Vagina (tissue), 2 donors: ENCODE results near the gene MEIOC.

ENCODE experiments used
- POLR2AphosphoS5 ChIP-seq, 2 donors: sonication (generic); formaldehyde crosslinking; IDR thresholded peaks; one replicate each; pipeline ENCODE4 v1.9.0; 2017; ENCODE audit warnings: antibody characterized with exemption in 2 of 2, mild to moderate bottlenecking in 2 of 2, low read depth in 1 of 2; ENCODE audit not compliant: insufficient read depth in 1 of 2
- TF ChIP-seq, protein P1 (sequence below), 3 experiments: fragments of 450-650 bp in 2 of 3; fragments of 200-600 bp in 1 of 3; sonication (generic) in 1 of 3; IDR thresholded peaks; one replicate each; pipeline ENCODE4 v1.5.1; 2017 to 2019; ENCODE audit warnings: antibody characterized with exemption in 3 of 3, mild to moderate bottlenecking in 2 of 3, moderate library complexity in 2 of 3

DNA sequence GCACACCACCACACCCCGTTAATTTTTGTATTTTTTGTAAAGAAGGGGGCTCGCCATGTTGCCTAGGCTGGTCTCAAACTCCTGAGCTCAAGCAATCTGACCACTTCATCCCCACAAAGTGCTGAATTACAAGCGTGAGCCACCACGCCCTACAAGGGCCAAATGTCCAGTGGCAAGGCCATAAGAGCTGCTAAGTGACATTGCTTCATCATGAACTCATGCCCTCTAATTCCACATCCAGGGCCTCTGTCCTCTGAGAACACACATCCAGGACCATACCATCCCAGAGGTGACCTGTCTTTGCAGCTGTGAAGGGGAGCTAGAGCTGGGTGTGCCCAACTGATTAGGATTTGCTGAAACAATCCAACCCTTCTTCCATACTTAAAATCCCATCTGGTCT, 25.6 kb upstream of the MEIOC start:
- TF ChIP-seq, protein P1, sequence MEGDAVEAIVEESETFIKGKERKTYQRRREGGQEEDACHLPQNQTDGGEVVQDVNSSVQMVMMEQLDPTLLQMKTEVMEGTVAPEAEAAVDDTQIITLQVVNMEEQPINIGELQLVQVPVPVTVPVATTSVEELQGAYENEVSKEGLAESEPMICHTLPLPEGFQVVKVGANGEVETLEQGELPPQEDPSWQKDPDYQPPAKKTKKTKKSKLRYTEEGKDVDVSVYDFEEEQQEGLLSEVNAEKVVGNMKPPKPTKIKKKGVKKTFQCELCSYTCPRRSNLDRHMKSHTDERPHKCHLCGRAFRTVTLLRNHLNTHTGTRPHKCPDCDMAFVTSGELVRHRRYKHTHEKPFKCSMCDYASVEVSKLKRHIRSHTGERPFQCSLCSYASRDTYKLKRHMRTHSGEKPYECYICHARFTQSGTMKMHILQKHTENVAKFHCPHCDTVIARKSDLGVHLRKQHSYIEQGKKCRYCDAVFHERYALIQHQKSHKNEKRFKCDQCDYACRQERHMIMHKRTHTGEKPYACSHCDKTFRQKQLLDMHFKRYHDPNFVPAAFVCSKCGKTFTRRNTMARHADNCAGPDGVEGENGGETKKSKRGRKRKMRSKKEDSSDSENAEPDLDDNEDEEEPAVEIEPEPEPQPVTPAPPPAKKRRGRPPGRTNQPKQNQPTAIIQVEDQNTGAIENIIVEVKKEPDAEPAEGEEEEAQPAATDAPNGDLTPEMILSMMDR (IDR thresholded peaks at IDR 0.05): no peak
- no peak for TF ChIP-seq POLR2AphosphoS5 (IDR thresholded peaks at IDR 0.05; ENCODE audit: insufficient read depth in 1 of 2, low read depth in 1 of 2)
